Erythroblast (primary cell): ENCODE data around the gene SELENOI.
"Not testable (repeated sequence)": the region's sequence is repeated elsewhere in the genome, so short reads cannot be mapped to it uniquely, and the experiment has no call there.

Experiments
- DNase-seq, 2 experiments: peaks; one replicate each; lab custom pipeline; 2025; lab: John Stamatoyannopoulos, UW
- GATA1 ChIP-seq: IDR thresholded peaks from 2 replicates; pipeline ENCODE4 v1.6.1; 2011; ENCODE audit warnings: low read depth, mild to moderate bottlenecking, control low read depth, low read length, moderate library complexity
- POLR2A ChIP-seq: IDR thresholded peaks from 2 replicates; pipeline ENCODE4 v1.6.1; 2011; ENCODE audit warnings: mild to moderate bottlenecking, low read length

SELENOI gene, protein sequence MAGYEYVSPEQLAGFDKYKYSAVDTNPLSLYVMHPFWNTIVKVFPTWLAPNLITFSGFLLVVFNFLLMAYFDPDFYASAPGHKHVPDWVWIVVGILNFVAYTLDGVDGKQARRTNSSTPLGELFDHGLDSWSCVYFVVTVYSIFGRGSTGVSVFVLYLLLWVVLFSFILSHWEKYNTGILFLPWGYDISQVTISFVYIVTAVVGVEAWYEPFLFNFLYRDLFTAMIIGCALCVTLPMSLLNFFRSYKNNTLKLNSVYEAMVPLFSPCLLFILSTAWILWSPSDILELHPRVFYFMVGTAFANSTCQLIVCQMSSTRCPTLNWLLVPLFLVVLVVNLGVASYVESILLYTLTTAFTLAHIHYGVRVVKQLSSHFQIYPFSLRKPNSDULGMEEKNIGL

DNA sequence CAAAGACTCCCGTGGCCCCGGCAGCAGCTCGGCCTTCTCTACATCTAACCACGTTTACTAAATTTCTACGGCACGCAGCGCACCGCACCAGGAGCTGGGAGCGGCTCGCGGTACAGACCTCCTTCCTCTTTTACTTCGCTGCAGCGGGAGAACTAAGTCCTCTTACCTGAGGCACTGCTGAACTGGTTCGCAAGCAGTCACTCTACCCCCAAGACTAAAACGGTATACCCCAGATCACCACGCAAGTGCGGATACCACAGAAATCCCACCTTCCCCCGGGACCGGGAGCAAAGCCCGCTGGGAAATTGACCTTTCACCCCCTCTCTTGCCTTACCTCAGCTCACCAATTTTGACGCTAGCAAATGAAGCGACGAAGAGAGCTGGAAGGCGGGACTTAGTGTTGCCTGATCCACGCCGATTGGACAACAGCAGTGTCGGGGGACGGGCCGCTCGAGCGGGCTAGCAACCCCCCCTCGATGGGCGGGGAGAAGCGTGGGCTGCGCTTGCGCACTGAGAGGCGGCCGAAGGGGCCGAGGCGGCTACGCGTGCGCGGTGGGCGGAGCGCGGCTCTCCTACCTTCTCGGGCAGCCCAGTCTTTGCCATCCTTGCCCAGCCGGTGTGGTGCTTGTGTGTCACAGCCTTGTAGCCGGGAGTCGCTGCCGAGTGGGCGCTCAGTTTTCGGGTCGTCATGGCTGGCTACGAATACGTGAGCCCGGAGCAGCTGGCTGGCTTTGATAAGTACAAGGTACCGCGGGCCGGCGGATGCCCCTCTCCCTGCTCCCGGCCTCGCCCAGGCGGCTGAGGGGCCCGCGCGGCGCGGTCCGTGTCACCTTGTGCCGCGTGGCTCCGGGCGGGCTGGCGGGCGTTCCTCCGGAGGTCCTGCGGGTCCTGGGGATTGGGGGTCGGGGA lies at the start of gene SELENOI:
Gene SELENOI, plus strand, starts transcription at position 599 of the 909 bp plus-strand sequence. Its CDS starts 90 bp downstream, at position 689.
- TF ChIP-seq POLR2A (peak; percentile 99), GATA1 (no peak)
- DNase-seq = peak; percentile 99 to 100

DNA sequence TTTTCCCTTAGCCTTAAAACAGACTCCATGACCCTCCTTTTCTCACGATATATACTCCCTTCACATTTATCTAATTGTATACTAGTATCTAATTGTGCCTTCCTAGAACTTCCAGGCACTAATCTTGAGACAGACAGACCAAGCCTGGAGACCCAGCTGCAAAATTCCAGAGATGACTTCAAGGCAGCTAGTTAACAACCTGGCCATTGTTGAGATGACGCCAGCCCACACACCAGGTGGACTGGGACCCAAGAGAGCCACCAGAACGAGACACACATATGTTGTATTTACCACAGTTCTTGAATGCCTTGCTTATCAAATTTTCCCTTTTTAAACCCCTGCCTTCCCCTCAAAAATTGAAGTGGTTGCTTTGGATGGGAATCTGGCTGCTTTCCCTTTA lies 48.9 kb upstream of the SELENOI start:
- no peak for DNase-seq
- TF ChIP-seq GATA1 (no peak), POLR2A (no peak)

DNA sequence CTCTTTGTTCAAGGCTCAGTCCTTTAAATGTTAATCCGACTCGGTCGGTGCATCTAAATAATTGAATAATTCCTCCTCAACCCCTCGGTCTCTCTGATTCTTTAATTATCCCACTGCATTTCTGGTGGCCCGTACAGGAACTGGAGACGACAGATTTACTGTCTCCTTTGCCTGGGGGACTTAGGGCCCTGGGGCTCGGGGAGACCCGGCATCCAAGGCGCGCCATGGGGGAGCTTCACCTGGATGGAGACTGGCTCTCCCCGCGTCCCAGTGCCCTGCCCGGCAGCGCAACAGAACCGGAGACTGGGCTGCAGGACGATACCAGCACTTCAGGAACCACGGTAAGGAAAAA lies 47.7 kb upstream of the SELENOI start:
- DNase-seq = no peak

DNA sequence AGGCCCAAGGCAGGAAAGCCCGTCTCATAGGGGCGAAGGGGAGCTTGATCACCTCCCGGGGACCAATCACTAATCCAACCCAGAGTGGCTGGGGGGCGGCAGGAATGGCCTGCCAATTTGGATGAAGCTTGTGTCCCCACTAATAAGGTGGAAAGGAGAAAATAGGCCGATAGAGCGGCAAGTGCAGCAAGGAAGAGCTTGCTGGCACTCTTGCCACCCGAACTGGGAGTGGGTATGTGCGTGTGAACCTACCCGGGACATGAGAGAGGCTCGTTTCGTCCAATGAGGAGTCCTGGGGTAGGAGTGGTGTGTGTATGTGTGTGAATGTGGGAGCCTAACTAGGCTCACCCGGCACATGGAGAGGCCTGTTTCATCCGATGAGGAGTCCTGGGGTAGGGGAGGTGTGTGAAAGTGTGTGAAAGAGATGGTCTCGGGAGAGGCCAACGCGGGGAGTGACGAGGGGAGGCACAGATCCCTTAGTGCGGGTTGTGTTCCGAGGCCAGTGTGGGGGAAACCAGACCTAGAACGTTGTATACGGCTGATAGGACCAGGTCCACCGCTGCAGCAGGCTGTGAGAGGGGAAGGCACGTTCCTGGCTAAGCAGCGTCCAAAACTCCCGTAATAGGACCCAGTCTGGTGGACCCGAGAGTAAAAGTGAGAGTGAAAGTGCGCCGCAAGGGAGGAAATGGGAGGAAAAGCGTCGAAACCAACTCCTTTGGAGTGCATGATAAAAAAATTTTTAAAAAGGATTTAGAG lies 47.1 kb upstream of the SELENOI start:
- peak; percentile 52 to 70 for DNase-seq
- TF ChIP-seq GATA1 (no peak), POLR2A (peak; percentile 44)

More for the DNA sequence above, 47.7 kb upstream of the SELENOI start:
- no peak for TF ChIP-seq POLR2A
- TF ChIP-seq GATA1 = no peak

DNA sequence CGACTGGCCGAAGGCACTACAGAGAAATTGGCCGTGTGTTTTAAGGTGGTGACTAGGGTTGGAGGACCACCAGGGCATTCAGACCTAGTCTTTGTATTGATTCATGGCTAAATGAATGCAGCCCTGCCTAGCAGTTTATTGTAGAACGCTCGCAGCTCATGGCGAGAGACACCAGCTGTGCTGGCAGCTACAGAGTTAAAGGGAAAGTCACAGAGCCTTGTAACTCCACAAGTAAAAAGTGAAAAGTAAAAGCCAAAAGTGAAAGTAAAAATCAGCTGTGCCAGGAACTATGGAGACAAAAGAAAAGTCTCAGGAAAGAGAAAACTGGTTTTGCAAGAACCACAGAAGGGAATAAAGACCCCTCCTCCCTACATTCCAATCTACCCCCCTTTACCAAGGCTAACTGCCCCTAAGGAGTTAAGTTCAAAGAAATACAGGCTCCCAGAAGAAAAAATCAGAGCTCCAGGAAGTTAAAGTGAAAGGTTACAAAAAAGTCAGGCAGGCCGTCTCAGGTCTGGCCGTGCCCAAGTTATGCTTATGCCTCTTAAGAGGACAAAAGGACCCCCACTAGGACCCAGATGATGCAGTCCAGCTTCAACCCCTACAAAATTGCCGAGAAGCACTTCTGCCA lies 46.4 kb upstream of the SELENOI start:
- peak; percentile 24 to 49 for DNase-seq
- TF ChIP-seq GATA1 = no peak
- no peak for TF ChIP-seq POLR2A

DNA sequence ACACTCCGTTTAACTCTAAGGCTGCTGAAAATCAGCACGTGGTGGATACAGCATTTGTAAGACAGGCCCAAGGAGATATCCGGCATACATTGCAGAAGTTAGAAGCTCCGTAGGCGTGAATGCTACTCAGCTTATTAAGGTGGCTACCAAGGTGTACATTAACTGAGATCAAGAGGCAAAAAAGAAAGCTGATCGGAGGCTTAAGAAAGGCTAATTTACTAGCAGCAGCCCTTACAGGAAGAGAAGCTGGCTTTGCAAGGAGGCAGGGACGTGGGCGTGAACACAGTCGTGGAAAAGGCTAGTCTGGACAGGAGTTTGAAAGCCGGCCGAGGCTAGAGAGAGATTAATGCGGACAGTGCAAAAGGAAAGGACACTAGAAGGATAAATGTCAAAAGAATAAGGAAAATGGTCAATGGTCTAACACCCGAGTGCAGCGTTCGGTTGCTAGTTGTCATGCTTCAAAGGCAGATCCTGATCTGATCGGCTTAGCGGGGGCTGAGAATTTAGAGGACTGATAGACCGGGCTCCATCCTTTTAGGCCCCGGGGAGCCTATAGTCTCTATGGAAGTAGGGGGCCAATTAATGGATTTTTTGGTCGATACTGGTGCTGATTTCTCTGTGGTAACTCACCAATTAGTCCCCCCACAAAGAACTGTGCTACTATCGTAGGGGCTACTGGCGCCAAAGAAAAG lies 45.6 kb upstream of the SELENOI start:
- no peak for DNase-seq

DNA sequence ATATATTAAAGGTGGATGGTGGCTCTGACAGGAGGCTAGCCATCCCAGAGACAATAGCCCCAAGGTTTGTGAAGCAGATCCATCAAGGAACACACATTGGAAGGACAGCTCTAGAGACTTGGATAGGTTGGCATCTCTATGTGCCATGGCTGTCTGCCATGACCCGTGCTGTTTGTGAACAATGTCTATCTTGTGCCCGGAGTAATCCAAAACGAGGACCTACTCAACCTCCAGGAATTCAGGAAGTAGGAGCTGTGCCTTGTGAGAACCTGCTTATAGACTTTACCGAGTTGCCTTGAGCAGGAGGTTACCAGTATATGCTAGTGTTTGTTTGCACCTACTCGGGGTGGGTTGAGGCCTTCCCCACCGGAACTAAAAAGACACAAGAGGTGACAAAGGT lies 43.1 kb upstream of the SELENOI start:
- TF ChIP-seq GATA1 (no peak), POLR2A (no peak)
- DNase-seq = no peak

More for the DNA sequence above, 45.6 kb upstream of the SELENOI start:
- TF ChIP-seq POLR2A = no peak
- no peak for TF ChIP-seq GATA1

DNA sequence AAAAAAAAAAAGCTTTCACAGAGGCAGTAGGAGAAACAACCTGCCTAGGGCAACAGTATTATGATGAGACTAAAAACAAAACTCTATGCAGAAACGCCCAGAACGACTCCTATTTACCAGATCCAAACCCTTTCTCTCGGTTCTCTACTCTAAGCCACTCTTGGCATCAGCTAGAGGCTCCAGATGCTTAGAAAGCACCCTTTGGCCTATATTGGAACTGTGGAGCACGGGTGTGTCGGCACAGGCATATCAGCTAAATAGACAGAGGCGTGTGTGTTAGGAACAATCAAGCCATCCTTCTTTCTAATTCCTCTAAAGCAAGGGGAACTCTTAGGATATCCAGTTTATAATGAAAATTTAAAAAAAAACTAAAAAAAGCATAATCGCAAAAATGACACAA lies 40.8 kb upstream of the SELENOI start:
- DNase-seq = not testable (repeated sequence)

DNA sequence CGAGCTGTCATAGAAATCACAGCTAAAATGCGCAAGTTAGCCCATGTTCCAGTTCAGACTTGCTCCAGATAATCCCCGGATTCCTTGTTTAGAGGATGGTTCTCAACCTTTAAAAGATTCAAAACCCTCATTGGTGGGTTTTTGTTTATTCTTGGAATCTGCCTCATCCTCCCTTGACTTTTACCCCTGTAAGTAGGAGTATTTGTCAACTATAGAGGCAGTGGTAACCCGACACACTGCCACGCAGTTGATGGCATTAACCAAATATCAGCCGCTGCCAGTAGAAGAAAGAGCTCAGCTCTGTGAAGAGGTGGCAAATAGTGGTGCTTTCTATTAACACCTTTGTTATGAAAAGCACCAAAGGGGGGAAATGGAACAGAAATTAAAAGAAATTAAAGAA lies 40.4 kb upstream of the SELENOI start:
- TF ChIP-seq GATA1 = no peak
- DNase-seq = no peak

DNA sequence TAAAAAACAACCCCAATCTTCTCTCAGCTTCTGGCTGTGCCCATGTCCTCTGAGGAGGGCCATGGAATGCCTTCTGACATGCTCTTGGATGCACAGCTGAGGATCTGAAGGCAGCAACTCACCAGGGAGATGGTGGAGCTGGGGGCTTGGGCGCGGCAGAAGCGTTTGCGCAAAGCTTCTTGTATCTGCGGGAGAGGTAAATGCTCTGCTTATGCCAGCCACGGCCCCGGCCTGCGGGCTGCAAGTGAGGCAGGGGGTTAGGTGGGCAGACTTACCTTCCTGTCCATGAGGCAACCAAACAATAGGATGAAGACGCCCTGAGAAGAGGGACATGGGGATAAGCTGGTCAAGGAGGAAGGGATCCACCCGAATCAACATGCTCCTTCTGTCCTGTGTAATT lies 36.0 kb upstream of the SELENOI start:
- DNase-seq = no peak

DNA sequence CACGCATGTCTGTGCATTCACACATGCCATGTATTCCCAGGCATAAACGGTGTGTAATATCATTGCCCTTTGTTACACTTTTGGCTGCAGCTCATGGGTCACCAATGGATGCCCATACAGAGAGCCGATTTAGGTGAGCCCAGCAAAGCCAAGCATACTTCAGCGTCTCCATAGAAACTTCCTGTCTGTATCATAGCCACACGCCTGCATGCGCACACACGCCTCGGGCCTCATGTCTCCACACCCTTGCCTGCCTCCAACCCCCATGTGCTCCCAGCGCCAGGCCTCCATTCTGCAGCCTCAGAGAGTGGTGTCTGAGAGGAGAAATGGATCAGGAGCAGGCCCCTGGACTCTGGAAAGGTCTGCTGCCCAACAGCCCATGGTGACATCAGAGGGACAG lies 33.5 kb upstream of the SELENOI start:
- DNase-seq = no peak
- TF ChIP-seq POLR2A (no peak), GATA1 (no peak)

More for the DNA sequence above, 36.0 kb upstream of the SELENOI start:
- TF ChIP-seq POLR2A (no peak), GATA1 (no peak)

DNA sequence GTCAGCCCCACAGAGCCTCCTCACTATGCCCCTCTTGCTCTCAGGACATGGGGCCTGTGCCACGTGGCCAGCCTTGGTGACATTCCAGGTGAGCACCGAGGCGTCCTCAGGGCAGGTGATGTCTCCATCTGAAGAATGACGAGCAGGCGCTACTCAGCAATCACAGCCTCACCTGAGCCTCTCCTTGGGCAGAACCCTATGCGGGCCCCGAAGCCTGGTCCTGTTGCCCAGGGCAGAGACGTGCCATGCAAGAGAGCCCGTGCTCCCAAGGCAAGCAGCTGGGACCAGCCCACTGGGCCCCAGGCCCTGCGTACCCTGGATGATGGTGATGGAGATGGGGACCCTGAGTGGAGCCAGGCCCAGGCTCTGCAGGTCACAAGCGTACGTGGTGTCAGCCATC lies 32.5 kb upstream of the SELENOI start:
- DNase-seq = no peak
- TF ChIP-seq POLR2A (no peak), GATA1 (no peak)
